ENCODE results near the gene PTGER2.

DNA sequence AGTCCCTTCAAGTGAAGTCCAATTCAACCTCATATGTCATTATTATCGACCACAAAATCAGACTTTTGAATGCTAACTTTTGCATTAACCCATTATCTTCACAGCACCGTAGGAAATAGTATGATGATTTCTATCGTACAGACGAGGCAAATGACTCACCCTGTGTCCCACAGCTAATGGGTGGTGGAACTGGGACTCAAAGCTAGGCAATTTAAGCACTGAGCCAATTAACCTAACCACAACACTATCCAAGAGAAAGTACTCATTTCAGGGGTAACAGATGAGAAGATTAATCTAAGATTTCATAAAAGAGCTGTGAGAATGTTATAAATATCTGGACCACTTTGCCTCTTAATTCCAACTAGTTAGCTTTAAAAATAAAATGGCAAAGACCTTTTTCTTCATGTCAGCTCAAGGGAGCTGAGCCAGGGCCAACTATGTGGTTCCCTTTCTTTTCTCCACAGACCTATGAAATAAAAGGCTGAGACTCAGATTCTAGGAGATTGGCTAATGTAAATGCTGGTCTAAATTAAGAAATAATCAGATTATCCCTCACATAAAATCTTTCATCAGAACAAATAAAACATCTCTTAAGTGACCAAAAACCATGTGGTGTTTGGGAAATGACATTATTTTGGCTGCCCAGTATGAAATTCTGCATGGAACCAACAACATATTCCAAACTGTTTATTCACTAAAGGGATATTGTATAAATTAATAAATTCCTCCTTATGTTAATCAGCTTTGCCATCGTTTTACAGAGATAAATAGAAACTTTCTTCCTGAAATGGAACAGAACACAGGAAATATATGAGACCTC lies 4.9 kb downstream of the PTGER2 start:
- TF ChIP-seq, protein P1, sequence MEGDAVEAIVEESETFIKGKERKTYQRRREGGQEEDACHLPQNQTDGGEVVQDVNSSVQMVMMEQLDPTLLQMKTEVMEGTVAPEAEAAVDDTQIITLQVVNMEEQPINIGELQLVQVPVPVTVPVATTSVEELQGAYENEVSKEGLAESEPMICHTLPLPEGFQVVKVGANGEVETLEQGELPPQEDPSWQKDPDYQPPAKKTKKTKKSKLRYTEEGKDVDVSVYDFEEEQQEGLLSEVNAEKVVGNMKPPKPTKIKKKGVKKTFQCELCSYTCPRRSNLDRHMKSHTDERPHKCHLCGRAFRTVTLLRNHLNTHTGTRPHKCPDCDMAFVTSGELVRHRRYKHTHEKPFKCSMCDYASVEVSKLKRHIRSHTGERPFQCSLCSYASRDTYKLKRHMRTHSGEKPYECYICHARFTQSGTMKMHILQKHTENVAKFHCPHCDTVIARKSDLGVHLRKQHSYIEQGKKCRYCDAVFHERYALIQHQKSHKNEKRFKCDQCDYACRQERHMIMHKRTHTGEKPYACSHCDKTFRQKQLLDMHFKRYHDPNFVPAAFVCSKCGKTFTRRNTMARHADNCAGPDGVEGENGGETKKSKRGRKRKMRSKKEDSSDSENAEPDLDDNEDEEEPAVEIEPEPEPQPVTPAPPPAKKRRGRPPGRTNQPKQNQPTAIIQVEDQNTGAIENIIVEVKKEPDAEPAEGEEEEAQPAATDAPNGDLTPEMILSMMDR (conservative IDR thresholded peaks at IDR 0.05 in 1 of 2, IDR thresholded peaks at IDR 0.05 in 1 of 2; ENCODE audit: low read depth in 1 of 2, low read length in 2 of 2), result no peak
- TF ChIP-seq EZH2 (IDR thresholded peaks at IDR 0.05; ENCODE audit: low read length, missing control alignments), result no peak
